K562 (cell line): Measurements from ENCODE around the gene ACSS2. TPM values are rescaled to one million over a fixed set of nuclear protein-coding genes. Genes with fewer than 3 reads are reported as not detected.

ENCODE experiments used
- CREBBP ChIP-seq: IDR thresholded peaks from one replicate; pipeline ENCODE4 v1.6.1; 2012; ENCODE audit warnings: low read depth, mild to moderate bottlenecking, control low read depth, inconsistent platforms, low read length
- E2F6 ChIP-seq, 2 experiments: IDR thresholded peaks; 2 replicates each; pipeline ENCODE4 v1.6.1; 2011; ENCODE audit warnings: borderline replicate concordance in 1 of 2, control low read depth in 1 of 2, low read depth in 1 of 2, low read length in 1 of 2, mild to moderate bottlenecking in 1 of 2, mixed read lengths in 1 of 2, moderate library complexity in 1 of 2; ENCODE audit not compliant: insufficient read depth in 1 of 2, insufficient read length in 1 of 2, poor library complexity in 1 of 2, severe bottlenecking in 1 of 2; ENCODE audit errors: extremely low read depth in 1 of 2
- FOXA1 ChIP-seq: fragments of 450-650 bp; IDR thresholded peaks from 2 replicates; pipeline ENCODE4 v1.6.1; 2016; ENCODE audit warnings: mild to moderate bottlenecking, borderline replicate concordance
- FOXO4 ChIP-seq: fragments of 450-650 bp; formaldehyde crosslinking; IDR thresholded peaks from 2 replicates; pipeline ENCODE4 v1.4.0; 2020; ENCODE audit warnings: mild to moderate bottlenecking, moderate library complexity
- ILF3 ChIP-seq: fragments of 450-650 bp; IDR thresholded peaks from 2 replicates; pipeline ENCODE4 v1.6.1; 2018; ENCODE audit warnings: antibody characterized with exemption, mild to moderate bottlenecking, moderate library complexity, borderline replicate concordance
- MED1 ChIP-seq: sonication (generic); formaldehyde crosslinking; IDR thresholded peaks from 2 replicates; pipeline ENCODE4 v1.8.1; 2023; ENCODE audit warnings: missing genetic modification reagents, borderline replicate concordance
- MITF ChIP-seq: IDR thresholded peaks from 2 replicates; pipeline ENCODE4 v1.6.1; 2014; ENCODE audit warnings: antibody characterized with exemption
- NFIC ChIP-seq: fragments of 450-650 bp; IDR thresholded peaks from 2 replicates; pipeline ENCODE4 v1.6.1; 2017; ENCODE audit warnings: mild to moderate bottlenecking, inconsistent platforms
- NFIX ChIP-seq: fragments of 250-450 bp; sonication (Bioruptor Pico); IDR thresholded peaks from 2 replicates; pipeline ENCODE4 v1.4.0; 2020; ENCODE audit warnings: low read depth, mild to moderate bottlenecking, moderate library complexity
- POLR2B ChIP-seq: fragments of 450-650 bp; IDR thresholded peaks from 2 replicates; pipeline ENCODE4 v1.6.1; 2018; ENCODE audit warnings: low read depth; ENCODE audit not compliant: partially characterized antibody
- RFX5 ChIP-seq: IDR thresholded peaks from 2 replicates; pipeline ENCODE4 v1.6.1; 2011; ENCODE audit warnings: low read depth, mild to moderate bottlenecking, improper control_type of control experiment, low read length
- SMAD3 ChIP-seq: fragments of 450-650 bp; formaldehyde crosslinking; conservative IDR thresholded peaks from 2 replicates; pipeline ENCODE4 v1.4.0; 2020; ENCODE audit warnings: mild to moderate bottlenecking
- SRSF1 ChIP-seq: fragments of 200-400 bp; formaldehyde crosslinking; IDR thresholded peaks from 2 replicates; pipeline ENCODE4 v1.6.1; 2017; ENCODE audit warnings: mild to moderate bottlenecking, low read depth, low read length, moderate library complexity
- TAF1 ChIP-seq: IDR thresholded peaks from 2 replicates; pipeline ENCODE4 v1.6.1; 2011; ENCODE audit warnings: mild to moderate bottlenecking, low read length, moderate library complexity; ENCODE audit not compliant: insufficient read depth, control insufficient read depth, severe bottlenecking; ENCODE audit errors: extremely low read depth
- ZEB2 ChIP-seq: fragments of 450-650 bp; IDR thresholded peaks from 2 replicates; pipeline ENCODE4 v1.6.1; 2016
- ZFP36 ChIP-seq: fragments of 150-350 bp; IDR thresholded peaks from 2 replicates; pipeline ENCODE4 v1.6.1; 2018; ENCODE audit warnings: low read length, low read depth; ENCODE audit not compliant: partially characterized antibody
- ZMIZ1 ChIP-seq, 2 experiments: fragments of 150-350 bp in 1 of 2; IDR thresholded peaks; 2 replicates each; pipeline ENCODE4 v1.6.1; 2012 to 2016; ENCODE audit warnings: low read depth in 2 of 2, low read length in 2 of 2, mild to moderate bottlenecking in 1 of 2, moderate library complexity in 1 of 2
- ZNF239 ChIP-seq: fragments of 250-450 bp; sonication (Bioruptor Pico); IDR thresholded peaks from 2 replicates; pipeline ENCODE4 v1.4.0; 2020; ENCODE audit warnings: mild to moderate bottlenecking
- polyA plus RNA-seq, 8 experiments: library from polyadenylated mRNA; depleted of rRNA in 4 of 8; stranded (reverse) in 5 of 8; unstranded in 3 of 8; fragments of >200 nt; fragmentation: Nextera tagmentation in 2 of 8; fragmentation: Illumina TruSeq in 1 of 8; extraction: Ambion mirVana in 2 of 8; extraction: Trizol in 1 of 8; gene quantifications; 2 replicates each; pipeline versions ENCODE4 v1.2.1 to v1.2.3, GENCODE V29; 2011 to 2014; ENCODE audit warnings: inconsistent platforms in 1 of 8, missing spikeins in 1 of 8
- total RNA-seq, 7 experiments: library from RNA; depleted of rRNA in 6 of 7; stranded (reverse); fragments of >200 nt in 6 of 7; fragmentation: Illumina TruSeq in 2 of 7; extraction: Trizol in 2 of 7; gene quantifications; 2 replicates each; pipeline versions ENCODE4 v1.2.1 to v1.2.3, GENCODE V29; 2011 to 2021; ENCODE audit warnings: low replicate concordance in 1 of 7

ACSS2 gene
- total and polyA plus RNA-seq, 9 of the 15 experiments (the other 6 are each of a cell fraction or from before 2014, with no cell fraction given) = 21.9 to 246 (median 66.2) TPM

- TF ChIP-seq SMAD3 (CRISPR knock-in tag) (no peak), TAF1 (no peak), MED1 (CRISPR knock-in tag) (no peak), SRSF1 (no peak), ZEB2 (peak; percentile 94), FOXO4 (CRISPR knock-in tag) (no peak), POLR2B (no peak), NFIX (CRISPR knock-in tag) (no peak), CREBBP (no peak), FOXA1 (no peak), MITF (0 out of 2 replicates have a peak, but pooled peaks have one; percentile 33), ILF3 (no peak), NFIC (no peak), E2F6 (IDR thresholded peaks at IDR 0.05; ENCODE audit: borderline replicate concordance in 1 of 2, extremely low read depth in 1 of 2, insufficient read depth in 1 of 2, insufficient read length in 1 of 2, low read depth in 1 of 2, low read length in 1 of 2, poor library complexity in 1 of 2, severe bottlenecking in 1 of 2) (no peak), RFX5 (no peak), ZMIZ1 (IDR thresholded peaks at IDR 0.05; ENCODE audit: low read depth in 2 of 2, low read length in 2 of 2) (no peak), ZNF239 (no peak), ZFP36 (no peak)
Measured at GRCh38 chr20:34875642-34876405, 588 bp upstream of the ACSS2 start (continued).
